HS-27A (cell line): Measurements from ENCODE around the gene ESRP2.

Experiments
- DNase-seq: peaks from one replicate; pipeline ENCODE4 v3.0.0-alpha.2; 2012; ENCODE audit warnings: low read depth, missing footprints

Gene ESRP2

DNA sequence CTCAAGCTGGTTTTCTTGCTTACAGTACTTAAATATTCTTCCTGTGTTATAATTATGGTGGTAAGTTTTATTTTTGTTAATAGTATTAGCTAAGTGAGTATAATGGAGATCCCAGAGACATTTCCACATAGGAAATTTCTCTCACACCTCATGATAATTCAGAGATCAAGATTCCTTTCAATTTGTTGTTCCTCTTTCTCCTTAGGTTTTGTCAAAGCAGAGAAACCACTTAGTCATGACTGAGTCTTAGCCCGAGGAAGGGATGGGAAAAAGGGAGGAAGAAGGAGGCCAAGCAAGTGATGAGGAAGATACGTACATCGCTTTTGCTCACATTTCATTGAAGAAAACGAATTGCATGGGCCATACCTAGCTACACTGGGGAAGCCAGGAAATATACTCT is 18.4 kb downstream of the ESRP2 start:
- no peak for DNase-seq

DNA sequence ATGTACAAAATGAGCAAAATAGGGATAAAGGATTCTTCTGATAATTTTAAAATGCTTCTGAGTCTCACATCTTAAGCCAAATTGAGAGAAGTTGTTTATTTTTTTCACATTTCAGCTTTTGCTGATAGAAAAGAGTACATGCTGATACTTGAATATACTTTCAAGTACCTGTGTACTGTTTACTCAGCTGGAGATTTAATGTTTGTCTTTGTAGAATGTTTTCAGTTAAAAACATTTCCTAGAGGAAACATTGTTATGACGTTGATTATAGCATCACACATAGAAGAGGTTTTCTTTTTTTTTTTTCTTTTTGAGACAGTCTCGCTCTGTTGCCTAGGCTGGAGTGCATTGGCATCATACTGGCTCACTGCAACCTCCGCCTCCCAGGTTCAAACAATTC is 19.7 kb downstream of the ESRP2 start:
- no peak for DNase-seq

DNA sequence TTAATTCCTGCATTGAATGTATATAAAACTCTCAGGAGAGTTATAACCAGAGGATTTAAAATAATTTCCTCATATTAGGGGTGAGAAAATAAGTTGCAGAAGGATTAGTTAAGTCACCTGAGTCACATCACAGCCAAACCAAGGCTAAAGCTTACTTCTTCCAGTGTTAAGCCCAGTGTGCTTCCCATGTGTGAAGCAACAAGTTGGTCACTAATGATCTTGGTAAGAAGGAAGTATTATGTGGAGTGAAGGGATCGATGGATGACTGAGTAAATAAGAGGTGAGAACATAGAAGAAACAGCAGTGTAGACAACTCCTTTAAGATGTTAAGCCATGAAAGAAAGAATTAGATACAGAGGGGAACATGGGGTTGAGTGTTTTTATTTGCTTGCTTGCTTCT is 20.6 kb downstream of the ESRP2 start:
- no peak for DNase-seq

DNA sequence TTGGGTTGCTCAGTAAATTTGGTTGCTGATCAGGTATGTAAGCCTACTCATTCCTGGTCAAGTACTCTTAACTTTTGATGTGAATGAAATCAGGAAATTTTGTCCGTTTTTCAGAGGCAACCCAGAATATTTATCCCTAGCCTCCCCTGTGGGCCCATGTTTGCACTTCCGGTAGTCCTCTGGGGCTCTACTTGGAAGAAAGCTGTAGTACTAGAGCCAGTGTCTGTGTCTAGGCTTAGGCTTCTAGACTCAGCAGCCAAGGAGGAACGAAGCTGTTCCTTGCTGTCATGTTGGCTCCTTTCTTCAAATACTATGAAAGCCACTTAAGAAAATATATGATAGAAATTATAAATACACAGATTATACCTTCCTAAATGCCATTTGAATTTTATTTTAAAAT is 21.2 kb downstream of the ESRP2 start:
- DNase-seq, result no peak

DNA sequence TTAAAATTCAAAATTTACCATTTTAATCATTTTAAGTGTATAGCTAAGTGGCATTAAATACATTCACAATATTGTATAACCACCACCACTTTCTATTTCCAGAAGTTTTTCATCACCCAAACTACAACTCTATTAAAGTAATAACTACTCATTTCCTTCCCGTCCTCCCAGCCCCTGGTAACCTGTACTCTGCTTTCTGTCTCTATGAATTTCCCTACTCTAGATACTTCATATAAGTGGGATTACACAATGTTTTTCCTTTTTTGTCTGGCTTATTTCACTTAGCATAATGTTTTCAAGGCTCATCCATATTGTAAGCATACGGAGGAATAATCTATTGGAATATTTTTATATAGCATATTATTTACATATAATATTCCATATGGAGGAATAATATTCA is 29.7 kb downstream of the ESRP2 start:
- DNase-seq, result no peak

DNA sequence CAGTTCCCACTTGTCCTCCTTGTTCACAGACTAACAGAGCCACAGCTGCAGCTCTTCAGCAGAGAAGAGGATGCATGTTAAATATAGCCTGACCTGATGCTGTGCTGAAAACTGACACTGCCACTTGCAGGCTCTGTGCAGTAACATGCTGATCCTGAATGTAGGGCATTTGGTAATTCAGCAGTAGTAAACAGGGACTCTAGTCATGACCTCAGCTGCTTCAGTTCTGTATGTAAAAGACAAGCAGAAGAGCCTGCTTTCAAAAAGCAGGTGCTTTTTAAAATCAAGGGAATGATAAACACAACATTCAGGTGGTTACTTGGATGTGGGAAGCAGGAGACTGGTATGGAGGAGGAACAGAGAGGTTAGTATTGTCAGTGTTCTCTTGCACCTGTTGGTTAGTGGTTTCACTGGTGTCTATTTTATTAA is 33.8 kb downstream of the ESRP2 start:
- no peak for DNase-seq

DNA sequence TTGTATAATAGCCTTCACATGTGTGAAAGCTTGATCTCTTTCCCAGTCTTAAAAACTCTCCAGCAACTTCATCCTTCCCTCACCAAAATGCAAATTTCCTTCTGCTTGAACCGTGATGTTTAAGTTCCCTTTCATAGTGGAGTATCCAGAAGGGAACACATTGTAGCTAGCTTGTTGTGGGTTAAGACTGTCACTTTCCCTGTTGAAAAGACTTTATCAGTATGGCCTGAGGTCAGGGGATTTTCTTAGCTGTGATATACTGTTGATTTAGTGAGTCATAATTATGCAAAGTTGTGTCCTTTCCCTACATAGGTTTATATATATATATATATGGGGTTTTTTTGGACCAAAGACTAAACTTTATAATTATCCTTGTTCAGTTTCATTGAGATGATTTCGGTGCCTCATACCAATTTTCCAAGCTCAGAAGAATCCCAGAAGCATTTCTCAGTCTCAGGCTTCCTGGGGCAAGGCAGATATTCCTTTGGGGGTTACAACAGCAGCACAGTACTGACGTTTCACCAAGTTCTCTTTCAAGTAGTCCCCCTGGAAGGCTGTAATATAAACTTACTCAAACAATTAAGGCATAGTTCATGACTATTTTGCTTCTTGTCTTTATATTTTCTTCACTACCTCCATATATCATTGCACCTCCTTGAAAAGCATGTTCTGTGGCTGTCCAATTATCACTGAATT is 35.7 kb downstream of the ESRP2 start:
- no peak for DNase-seq

DNA sequence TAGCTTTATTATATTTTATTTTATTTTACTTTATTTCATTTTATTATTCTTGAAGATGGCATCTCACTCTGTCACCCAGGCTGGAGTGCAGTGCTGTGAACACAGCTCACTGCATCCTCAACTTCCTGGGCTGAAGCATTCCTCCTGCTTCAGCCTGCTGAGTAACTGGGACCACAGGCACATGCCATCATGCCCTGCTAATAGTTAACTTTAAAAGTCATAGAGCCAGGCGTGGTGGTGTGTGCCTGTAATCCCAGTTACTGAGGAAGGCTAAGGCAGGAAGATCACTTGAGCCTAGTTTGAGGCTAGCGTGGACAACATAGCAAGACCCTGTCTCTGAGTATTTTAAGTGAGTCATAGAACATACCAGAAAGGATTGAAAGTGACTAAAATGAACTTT is 38.7 kb downstream of the ESRP2 start:
- no peak for DNase-seq

DNA sequence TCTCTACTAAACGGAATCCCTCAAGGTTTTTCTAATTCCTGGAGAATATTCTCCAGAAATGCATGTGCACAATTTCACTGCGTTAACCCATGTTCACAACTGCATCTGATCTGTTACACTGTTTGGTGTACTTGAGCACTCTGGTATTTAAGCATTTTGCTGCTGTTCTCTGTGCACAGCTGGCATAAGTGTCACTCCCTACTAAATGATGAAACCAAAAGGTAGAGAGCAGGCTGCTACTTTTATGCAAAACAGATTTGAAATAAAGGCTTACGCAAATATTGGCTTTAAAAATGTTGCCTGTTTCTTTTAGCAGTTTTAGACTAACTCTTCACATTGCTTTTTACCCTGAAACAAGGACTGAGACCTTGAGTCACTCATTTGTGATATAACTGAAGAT is 41.7 kb downstream of the ESRP2 start:
- no peak for DNase-seq

DNA sequence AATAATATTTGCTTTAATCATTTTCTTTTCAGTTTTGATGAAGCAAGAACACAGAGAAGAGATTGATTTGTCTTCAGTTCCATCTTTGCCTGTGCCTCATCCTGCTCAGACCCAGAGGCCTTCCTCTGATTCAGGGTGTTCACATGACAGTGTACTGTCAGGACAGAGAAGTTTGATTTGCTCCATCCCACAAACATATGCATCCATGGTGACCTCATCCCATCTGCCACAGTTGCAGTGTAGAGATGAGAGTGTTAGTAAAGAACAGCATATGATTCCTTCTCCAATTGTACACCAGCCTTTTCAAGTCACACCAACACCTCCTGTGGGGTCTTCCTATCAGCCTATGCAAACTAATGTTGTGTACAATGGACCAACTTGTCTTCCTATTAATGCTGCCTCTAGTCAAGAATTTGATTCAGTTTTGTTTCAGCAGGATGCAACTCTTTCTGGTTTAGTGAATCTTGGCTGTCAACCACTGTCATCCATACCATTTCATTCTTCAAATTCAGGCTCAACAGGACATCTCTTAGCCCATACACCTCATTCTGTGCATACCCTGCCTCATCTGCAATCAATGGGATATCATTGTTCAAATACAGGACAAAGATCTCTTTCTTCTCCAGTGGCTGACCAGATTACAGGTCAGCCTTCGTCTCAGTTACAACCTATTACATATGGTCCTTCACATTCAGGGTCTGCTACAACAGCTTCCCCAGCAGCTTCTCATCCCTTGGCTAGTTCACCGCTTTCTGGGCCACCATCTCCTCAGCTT is 45.0 kb downstream of the ESRP2 start:
- no peak for DNase-seq

DNA sequence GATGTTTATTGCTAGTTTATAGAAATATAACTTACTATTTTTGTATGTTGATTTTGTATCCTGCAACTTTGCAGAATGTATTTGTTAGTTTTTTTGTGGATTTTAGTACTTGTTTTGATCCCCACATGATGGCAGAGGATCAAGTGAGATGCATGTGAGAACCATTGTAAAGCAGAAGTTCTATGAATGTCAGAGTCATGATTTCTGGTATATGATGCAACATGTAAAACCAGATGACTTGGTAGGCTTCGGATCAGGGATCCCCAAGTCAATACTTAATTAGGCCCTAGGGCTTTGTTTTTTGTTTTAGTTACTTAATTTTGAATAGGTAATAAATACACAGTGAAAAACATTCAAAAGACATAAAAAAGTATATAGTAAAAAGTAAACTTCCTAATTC is 45.8 kb downstream of the ESRP2 start:
- no peak for DNase-seq

DNA sequence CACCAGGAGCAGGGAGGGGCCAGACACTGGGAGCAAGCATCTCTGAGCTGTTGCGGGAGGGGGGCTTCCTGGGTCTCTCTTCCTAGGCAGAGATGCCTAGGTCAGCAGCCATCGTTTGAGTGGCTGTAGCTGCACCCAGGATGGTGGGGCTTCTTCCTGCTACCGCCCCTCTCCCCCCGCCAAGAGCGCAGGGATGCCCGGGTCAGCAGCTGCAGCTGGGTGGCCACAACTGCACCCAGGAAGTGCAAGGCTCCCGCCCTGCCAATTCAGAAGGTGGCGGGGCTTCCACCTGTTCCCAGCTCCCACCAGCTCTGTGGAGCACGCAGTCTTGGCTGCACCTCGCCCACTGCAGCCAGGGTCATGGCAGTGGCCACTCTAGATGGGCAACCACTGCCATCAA is 47.8 kb downstream of the ESRP2 start:
- no peak for DNase-seq

DNA sequence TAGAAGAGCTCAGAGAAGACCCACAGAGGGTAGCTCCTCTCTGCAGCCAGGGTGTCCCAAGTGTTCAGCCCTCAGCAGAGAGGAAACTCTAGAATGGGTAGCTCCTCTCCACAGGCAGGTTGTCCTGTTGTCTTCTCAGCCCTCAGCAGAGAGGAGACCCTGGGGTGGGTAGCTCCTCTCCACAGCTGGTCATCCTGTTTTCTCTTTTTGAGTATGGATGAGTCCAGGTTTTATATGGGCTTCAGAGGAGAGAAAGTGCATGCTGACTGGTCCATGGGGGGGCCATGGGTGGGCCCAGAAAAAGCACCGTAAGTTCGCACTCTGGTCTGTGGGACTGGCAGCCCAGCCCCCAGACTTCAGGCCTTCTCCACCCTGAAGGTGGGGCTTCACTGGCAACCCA is 48.4 kb downstream of the ESRP2 start:
- DNase-seq, result no peak

DNA sequence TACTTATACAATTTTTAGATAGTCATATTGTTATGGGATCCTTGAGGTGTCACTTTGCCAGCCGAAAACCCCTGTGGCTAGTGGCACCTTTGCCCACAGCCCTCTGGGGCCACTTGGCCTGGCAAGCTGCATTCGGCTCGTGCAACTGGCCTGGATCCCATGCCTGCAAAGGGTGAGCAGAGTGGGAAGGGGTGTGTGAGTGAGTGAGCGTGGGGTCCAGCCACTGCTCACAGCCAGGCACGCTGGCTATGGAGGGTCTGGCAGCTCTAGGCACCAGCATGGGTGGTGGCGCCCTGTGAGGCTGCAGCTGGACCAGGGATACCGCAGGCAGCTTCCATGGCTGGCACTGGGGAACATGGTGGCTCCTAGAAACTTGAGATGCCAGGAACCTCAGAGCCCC is 49.0 kb downstream of the ESRP2 start:
- no peak for DNase-seq

DNA sequence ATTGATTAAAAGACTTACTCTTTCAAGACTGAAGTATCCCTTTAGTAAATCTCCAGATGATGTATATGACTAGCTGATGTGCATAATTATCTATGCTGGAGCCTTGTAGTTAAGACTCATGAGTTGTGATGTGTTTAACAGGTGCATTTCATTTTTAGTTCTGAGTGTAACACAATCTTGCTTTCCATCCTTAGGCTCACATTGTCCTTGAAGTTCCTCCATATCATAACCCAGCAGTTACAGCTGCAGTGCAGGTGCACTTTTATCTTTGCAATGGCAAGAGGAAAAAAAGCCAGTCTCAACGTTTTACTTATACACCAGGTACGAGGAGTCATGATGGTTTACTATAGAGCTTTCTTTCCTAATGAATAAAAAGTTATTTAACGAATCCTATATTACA is 52.9 kb downstream of the ESRP2 start:
- no peak for DNase-seq

DNA sequence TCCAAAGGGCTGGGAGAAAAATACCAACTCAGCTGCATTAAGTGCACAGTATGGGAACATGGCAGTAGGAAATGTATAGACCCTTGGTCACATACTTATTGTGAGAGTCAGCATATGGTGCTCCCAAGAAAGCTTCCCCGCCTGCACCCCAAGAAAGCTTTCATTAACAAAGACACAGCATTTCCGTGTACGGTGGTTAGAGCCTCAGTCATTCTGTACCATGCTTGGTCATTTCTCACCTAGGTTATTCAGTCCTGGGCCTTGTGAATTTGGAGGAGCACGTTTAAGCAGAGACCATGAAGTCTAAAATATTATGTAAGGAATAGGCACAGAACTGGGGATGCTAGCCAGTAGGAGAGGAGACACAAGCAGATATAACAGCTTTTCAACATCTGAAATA is 56.1 kb downstream of the ESRP2 start:
- DNase-seq, result no peak

DNA sequence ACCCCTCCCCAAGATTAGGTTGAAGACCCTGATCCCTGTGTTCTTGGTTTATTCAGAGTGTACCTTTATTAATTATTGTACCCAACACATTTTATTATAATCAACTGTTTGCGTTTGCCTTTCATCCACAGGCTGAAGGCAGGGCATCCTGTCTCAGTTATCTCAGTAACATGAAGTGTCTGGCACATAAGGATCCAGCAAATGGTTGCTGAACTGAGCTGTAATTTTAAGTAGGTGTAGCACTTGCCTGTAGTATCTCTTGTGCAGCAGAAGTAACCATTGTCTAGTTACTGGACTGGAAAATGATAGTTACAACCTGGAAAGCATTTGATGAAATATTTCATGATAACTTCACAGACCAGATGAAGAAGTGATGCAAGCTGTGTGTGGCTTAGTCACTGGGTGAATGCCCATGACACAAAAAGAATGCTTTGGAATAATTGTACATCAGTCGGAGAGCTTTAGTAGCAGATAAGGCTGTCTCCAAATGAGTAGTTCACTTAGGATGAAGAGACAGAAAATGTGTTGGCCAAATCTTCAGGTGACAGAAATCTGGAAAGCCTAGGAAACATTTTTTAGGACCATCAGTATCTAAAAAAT is 56.6 kb downstream of the ESRP2 start:
- DNase-seq, result no peak
